ENCODE data around the gene TYROBP.

GRCh38 chr19:35860436-35860817 lies 47.7 kb downstream of the TYROBP start:
- no peak for TF ChIP-seq CTCF (IDR thresholded peaks at IDR 0.05; ENCODE audit: low read length)
- no peak for TF ChIP-seq EZH2 (optimal IDR thresholded peaks at IDR 0.05; ENCODE audit: low read depth, low read length)

Measured in MM.1S (cell line).